22Rv1 (cell line): ENCODE data around the gene TAOK3.

ENCODE experiments used
- ZFX ChIP-seq: fragments of 450-650 bp; IDR thresholded peaks from 2 replicates; pipeline ENCODE4 v1.6.1; 2017; ENCODE audit warnings: antibody characterized with exemption, borderline replicate concordance
- TF ChIP-seq, protein P1 (sequence below): fragments of 450-650 bp; IDR thresholded peaks from 2 replicates; pipeline ENCODE4 v1.5.1; 2017; ENCODE audit warnings: mild to moderate bottlenecking

DNA sequence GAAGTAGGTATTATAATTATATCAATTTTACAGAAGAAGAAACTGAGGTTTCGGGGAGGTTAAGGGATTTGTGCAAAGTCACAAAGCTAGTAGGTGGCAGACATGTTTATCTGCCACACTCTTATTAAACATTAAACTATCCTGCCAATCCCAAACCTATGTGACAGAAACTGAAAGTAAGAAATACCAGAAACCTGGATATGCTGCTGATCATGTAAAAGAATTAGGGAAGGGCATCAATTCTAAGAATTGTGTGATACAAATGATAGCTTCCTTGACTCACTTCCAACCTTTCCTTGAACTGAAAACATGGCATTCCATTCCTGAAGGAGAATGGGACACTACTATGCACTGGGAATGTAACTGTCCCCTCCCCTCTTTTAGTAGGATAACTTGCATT, 16.9 kb downstream of the TAOK3 start:
- TF ChIP-seq, protein P1, sequence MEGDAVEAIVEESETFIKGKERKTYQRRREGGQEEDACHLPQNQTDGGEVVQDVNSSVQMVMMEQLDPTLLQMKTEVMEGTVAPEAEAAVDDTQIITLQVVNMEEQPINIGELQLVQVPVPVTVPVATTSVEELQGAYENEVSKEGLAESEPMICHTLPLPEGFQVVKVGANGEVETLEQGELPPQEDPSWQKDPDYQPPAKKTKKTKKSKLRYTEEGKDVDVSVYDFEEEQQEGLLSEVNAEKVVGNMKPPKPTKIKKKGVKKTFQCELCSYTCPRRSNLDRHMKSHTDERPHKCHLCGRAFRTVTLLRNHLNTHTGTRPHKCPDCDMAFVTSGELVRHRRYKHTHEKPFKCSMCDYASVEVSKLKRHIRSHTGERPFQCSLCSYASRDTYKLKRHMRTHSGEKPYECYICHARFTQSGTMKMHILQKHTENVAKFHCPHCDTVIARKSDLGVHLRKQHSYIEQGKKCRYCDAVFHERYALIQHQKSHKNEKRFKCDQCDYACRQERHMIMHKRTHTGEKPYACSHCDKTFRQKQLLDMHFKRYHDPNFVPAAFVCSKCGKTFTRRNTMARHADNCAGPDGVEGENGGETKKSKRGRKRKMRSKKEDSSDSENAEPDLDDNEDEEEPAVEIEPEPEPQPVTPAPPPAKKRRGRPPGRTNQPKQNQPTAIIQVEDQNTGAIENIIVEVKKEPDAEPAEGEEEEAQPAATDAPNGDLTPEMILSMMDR = no peak
- TF ChIP-seq ZFX = no peak
